Psoas muscle (tissue), 8 donors: ENCODE data around the gene IMPDH1. TPM values are rescaled to one million over a fixed set of nuclear protein-coding genes. Genes with fewer than 3 reads are reported as not detected.

Experiments used
- ATAC-seq, 4 donors: fragments of 200-7000 bp; cut with Tn5 transposase; one replicate each; pipeline ENCODE4 v1.9.1; 2020; ENCODE audit warnings: moderate library complexity in 3 of 4, mild to moderate bottlenecking in 2 of 4
- DNase-seq, 2 donors: peaks; one replicate each; pipeline ENCODE4 v3.0.0-alpha.2; 2020
- H3K27ac ChIP-seq: fragments of 200-600 bp; one replicate; pipeline ENCODE4 v1.8.0; 2022
- H3K27me3 ChIP-seq, 3 donors: fragments of 200-600 bp in 1 of 3; one replicate each; pipeline versions ENCODE4 v1.6.1 to v1.8.0; 2013 to 2022; ENCODE audit warnings: low read length in 2 of 3, mild to moderate bottlenecking in 2 of 3, moderate library complexity in 1 of 3; ENCODE audit not compliant: insufficient read depth in 3 of 3
- H3K36me3 ChIP-seq, 2 donors: fragments of 200-600 bp in 1 of 2; one replicate each; pipeline versions ENCODE4 v1.6.1 to v1.8.0; 2013 to 2022; ENCODE audit warnings: low read depth in 1 of 2, mild to moderate bottlenecking in 1 of 2, moderate library complexity in 1 of 2; ENCODE audit not compliant: insufficient read depth in 1 of 2
- H3K4me1 ChIP-seq: fragments of 200-600 bp; one replicate; pipeline ENCODE4 v1.8.0; 2022
- H3K4me3 ChIP-seq: fragments of 200-600 bp; one replicate; pipeline ENCODE4 v1.8.0; 2022; ENCODE audit warnings: mild to moderate bottlenecking
- H3K9me3 ChIP-seq: fragments of 200-600 bp; one replicate; pipeline ENCODE4 v1.8.0; 2022
- CTCF ChIP-seq: fragments of 200-600 bp; IDR thresholded peaks from one replicate; pipeline ENCODE4 v1.8.0; 2022; ENCODE audit warnings: antibody characterized with exemption
- WGBS, 3 donors: extraction: QIAGEN DNeasy Blood & Tissue Kit; methylation state at CpG; one replicate each; pipeline versions ENCODE4 v1.1.6 to v1.1.7; 2013; 5-methylcytosine and 5-hydroxymethylcytosine counted together
- intact Hi-C, 2 donors: fragments of 100-400 bp; cut with DNase I; formaldehyde crosslinking; loops; one replicate each; pipeline versions ENCODE4 v1.11.0 to v1.14.2; 2022
- polyA plus RNA-seq, 3 donors: library from polyadenylated mRNA; stranded (reverse); fragments of 200-250 nt; gene quantifications; one replicate each; pipeline ENCODE4 v1.2.3, GENCODE V29; 2013
- total RNA-seq, 4 donors: library from RNA; stranded (reverse); fragmentation: NEBNext Ultra II Directional in 2 of 4; extraction: Animal tissue kit (Norgen Biotek cat#: 25700) in 2 of 4; gene quantifications; one replicate each; pipeline versions ENCODE4 v1.2.1 to v1.2.4, GENCODE V29; 2021 to 2023
- donor health status: healthy with polysubstance abuse.
- donor health status: DM: no; HTN: no; CAD: no; lungs with moderate emphysema.
- donor health status: Bipolar disorder and iron deficiency.
- donor health status: healthy.
- donor health status: DM: yes; HTN: yes; CAD: no.
- donor health status: DM: no; HTN: no; CAD: no.
- donor health status: DM: no; HTN: no; CAD: no.
- donor health status: DM: yes; HTN: yes; CAD: no.

The IMPDH1 gene
- total and polyA plus RNA-seq, 7 donors: 5.6 to 10.3 (median 8.6) TPM

GRCh38 chr7:128389085-128389617 lies 20.6 kb downstream of the IMPDH1 start:
- no peaks in the 10 kb centered on the region for H3K9me3 ChIP-seq
- WGBS, 3 donors: 41 to 59% (median 53%) methylated on average over 2 of the region's 2 CpGs
- intact Hi-C loops: no loop called here
- H3K36me3 ChIP-seq: peaks cover 0 to 4% of the 10 kb centered on the region in 2 donors
- H3K4me1 ChIP-seq: peaks cover 10% of the 10 kb centered on the region
- no peak overlapping the region for H3K27ac ChIP-seq
- TF ChIP-seq CTCF: no peak
- no peak for DNase-seq
- no peak overlapping the region for H3K4me3 ChIP-seq
- ATAC-seq: no peak
- no peaks in the 10 kb centered on the region for H3K27me3 ChIP-seq

GRCh38 chr7:128388145-128388485 lies 21.7 kb downstream of the IMPDH1 start:
- Histone ChIP-seq H3K4me3 (no peak overlapping the region), H3K36me3 (no peaks in the 10 kb centered on the region), H3K27me3 (no peaks in the 10 kb centered on the region), H3K9me3 (no peaks in the 10 kb centered on the region), H3K27ac (no peak overlapping the region), H3K4me1 (peaks cover 17% of the 10 kb centered on the region)
- intact Hi-C loops: no loop called here
- ATAC-seq: peak in 1 of 4 donors; percentile 4
- no peak for DNase-seq
- TF ChIP-seq CTCF: no peak
- WGBS, 3 donors: 40 to 52% (median 44%) methylated on average over 3 of the region's 3 CpGs

GRCh38 chr7:128387216-128388144 lies 22.3 kb downstream of the IMPDH1 start:
- no peak overlapping the region for H3K27ac ChIP-seq
- no peaks in the 10 kb centered on the region for H3K9me3 ChIP-seq
- H3K4me3 ChIP-seq: no peak overlapping the region
- 23 to 27% (median 24%) methylated on average over 24 of the region's 24 CpGs for WGBS, 3 donors
- ATAC-seq (peak; percentile 75 to 94 (median 86)), DNase-seq (peak; percentile 83 to 92)
- TF ChIP-seq CTCF: peak; percentile 90
- peaks cover 20% of the 10 kb centered on the region for H3K4me1 ChIP-seq
- H3K36me3 ChIP-seq: no peaks in the 10 kb centered on the region
- H3K27me3 ChIP-seq: no peaks in the 10 kb centered on the region
- intact Hi-C loops: loop anchor here (1.0 to 2.0 kb wide), 2 partner anchors 39 kb away; no protein-coding TSS in a partner anchor

GRCh38 chr7:128385988-128386925 lies 23.5 kb downstream of the IMPDH1 start:
- Histone ChIP-seq H3K9me3 (no peaks in the 10 kb centered on the region), H3K27ac (no peak overlapping the region), H3K27me3 (no peaks in the 10 kb centered on the region), H3K4me3 (no peak overlapping the region), H3K36me3 (no peaks in the 10 kb centered on the region), H3K4me1 (peaks cover 25% of the 10 kb centered on the region)
- intact Hi-C loops: loop anchor here in 1 of 2 donors (2.0 kb wide), 1 partner anchor 37 kb away; no protein-coding TSS in a partner anchor
- 88 to 94% (median 89%) methylated on average over 4 of the region's 4 CpGs for WGBS, 3 donors
- ATAC-seq: no peak
- TF ChIP-seq CTCF: no peak
- DNase-seq: no peak
